Measurements from ENCODE around the gene ADAMTS15. TPM values are rescaled to one million over a fixed set of nuclear protein-coding genes. Genes with fewer than 3 reads are reported as not detected.

ADAMTS15 gene
- total RNA-seq, 1 donor from 2014 or later = 13.8 TPM

DNA sequence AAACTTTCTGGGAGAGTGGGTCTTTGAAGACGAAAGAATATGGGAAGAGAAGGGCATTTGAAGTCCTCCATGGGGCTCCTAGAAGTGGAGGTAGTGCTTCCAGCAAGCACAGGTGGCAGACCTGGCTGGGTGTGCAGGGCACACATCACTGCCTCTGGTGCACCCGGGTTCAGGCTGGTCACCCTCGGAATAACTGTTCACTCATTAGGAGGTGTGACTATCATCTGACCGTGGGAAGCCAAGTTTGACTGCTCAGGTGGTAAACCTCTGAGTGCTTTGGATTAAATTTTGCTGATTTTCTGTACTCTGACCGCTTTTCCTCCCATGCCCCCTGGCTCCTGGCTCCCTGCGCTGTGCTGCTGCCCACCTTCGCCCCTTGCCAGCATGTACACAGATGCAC lies 11.1 kb downstream of the ADAMTS15 start:
- Histone ChIP-seq H3K9me3 (ENCODE audit: insufficient read depth, low read depth, low read length) (no peaks in the 10 kb centered on the region), H3K4me2 (ENCODE audit: low read length) (no peak overlapping the region), H3K79me2 (ENCODE audit: insufficient read depth, low read length) (peaks cover 26% of the 10 kb centered on the region), H3K4me3 (ENCODE audit: insufficient read depth, low read depth, low read length) (no peak overlapping the region), H3K9ac (ENCODE audit: low read length) (no peak overlapping the region), H3K27me3 (ENCODE audit: insufficient read depth, low read length) (no peaks in the 10 kb centered on the region), H3K4me1 (ENCODE audit: insufficient read depth, low read length) (peaks cover 4% of the 10 kb centered on the region), H4K20me1 (ENCODE audit: insufficient read depth, low read length) (peaks cover 25% of the 10 kb centered on the region), H2AFZ (ENCODE audit: low read depth, low read length) (no peak overlapping the region), H3K27ac (ENCODE audit: low read depth, low read length) (no peak overlapping the region), H3K36me3 (ENCODE audit: insufficient read depth, low read length) (peaks cover 7% of the 10 kb centered on the region)
- Mint-ChIP-seq H3K27ac (ENCODE audit: unreplicated experiment) (no peak overlapping the region), H3K27me3 (ENCODE audit: low read depth, unreplicated experiment) (peaks cover 37% of the 10 kb centered on the region), H3K9me3 (ENCODE audit: unreplicated experiment) (peaks cover under 1% of the 10 kb centered on the region), H3K4me1 (ENCODE audit: low read depth, unreplicated experiment) (peaks cover 4% of the 10 kb centered on the region), H3K36me3 (ENCODE audit: low read depth, unreplicated experiment) (peaks cover 12% of the 10 kb centered on the region), H3K4me3 (ENCODE audit: unreplicated experiment) (no peak overlapping the region)
- DNase-seq (ENCODE audit: low read depth) = no peak
- no peak for FAIRE-seq
- TF ChIP-seq, protein P1, sequence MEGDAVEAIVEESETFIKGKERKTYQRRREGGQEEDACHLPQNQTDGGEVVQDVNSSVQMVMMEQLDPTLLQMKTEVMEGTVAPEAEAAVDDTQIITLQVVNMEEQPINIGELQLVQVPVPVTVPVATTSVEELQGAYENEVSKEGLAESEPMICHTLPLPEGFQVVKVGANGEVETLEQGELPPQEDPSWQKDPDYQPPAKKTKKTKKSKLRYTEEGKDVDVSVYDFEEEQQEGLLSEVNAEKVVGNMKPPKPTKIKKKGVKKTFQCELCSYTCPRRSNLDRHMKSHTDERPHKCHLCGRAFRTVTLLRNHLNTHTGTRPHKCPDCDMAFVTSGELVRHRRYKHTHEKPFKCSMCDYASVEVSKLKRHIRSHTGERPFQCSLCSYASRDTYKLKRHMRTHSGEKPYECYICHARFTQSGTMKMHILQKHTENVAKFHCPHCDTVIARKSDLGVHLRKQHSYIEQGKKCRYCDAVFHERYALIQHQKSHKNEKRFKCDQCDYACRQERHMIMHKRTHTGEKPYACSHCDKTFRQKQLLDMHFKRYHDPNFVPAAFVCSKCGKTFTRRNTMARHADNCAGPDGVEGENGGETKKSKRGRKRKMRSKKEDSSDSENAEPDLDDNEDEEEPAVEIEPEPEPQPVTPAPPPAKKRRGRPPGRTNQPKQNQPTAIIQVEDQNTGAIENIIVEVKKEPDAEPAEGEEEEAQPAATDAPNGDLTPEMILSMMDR (IDR thresholded peaks at IDR 0.05; ENCODE audit: insufficient read depth, low read depth, low read length) = no peak
- no peak for TF ChIP-seq EZH2 (IDR thresholded peaks at IDR 0.05; ENCODE audit: insufficient read depth, low read length)

DNA sequence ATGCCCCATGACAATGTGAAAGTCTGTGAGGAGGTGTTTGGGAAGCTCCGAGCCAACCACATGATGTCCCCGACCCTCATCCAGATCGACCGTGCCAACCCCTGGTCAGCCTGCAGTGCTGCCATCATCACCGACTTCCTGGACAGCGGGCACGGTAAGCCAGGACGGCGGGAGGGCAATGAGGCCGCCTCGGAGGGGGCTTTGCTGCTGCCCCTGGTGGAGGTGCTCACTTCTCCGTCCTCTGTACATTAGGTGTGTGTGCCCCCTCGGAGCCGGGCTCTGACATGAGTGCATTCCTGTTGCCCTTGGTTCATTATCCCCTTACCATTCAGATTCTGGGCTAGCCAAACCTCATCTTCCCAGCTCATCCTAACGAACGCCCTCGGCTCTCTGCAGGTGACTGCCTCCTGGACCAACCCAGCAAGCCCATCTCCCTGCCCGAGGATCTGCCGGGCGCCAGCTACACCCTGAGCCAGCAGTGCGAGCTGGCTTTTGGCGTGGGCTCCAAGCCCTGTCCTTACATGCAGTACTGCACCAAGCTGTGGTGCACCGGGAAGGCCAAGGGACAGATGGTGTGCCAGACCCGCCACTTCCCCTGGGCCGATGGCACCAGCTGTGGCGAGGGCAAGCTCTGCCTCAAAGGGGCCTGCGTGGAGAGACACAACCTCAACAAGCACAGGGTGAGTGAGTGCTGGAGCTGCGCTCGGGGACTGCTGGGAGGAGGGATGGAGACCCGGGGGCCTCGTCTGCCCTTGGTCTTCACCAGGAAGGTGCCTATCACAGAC lies 13.8 kb downstream of the ADAMTS15 start:
- Histone ChIP-seq H3K9ac (ENCODE audit: low read length) (no peak overlapping the region), H3K79me2 (ENCODE audit: insufficient read depth, low read length) (peaks cover 7% of the 10 kb centered on the region), H3K36me3 (ENCODE audit: insufficient read depth, low read length) (peaks cover 11% of the 10 kb centered on the region), H3K4me2 (ENCODE audit: low read length) (no peak overlapping the region), H3K4me3 (ENCODE audit: insufficient read depth, low read depth, low read length) (no peak overlapping the region), H2AFZ (ENCODE audit: low read depth, low read length) (no peak overlapping the region), H3K4me1 (ENCODE audit: insufficient read depth, low read length) (no peaks in the 10 kb centered on the region), H3K9me3 (ENCODE audit: insufficient read depth, low read depth, low read length) (no peaks in the 10 kb centered on the region), H3K27ac (ENCODE audit: low read depth, low read length) (no peak overlapping the region), H3K27me3 (ENCODE audit: insufficient read depth, low read length) (no peaks in the 10 kb centered on the region), H4K20me1 (ENCODE audit: insufficient read depth, low read length) (peaks cover 13% of the 10 kb centered on the region)
- no peak for DNase-seq (ENCODE audit: low read depth)
- H3K36me3 Mint-ChIP-seq (ENCODE audit: low read depth, unreplicated experiment) = peaks cover 12% of the 10 kb centered on the region
- no peak overlapping the region for H3K4me3 Mint-ChIP-seq (ENCODE audit: unreplicated experiment)
- no peak overlapping the region for H3K27ac Mint-ChIP-seq (ENCODE audit: unreplicated experiment)
- H3K27me3 Mint-ChIP-seq (ENCODE audit: low read depth, unreplicated experiment) = peaks cover 31% of the 10 kb centered on the region
- no peak for TF ChIP-seq EZH2 (IDR thresholded peaks at IDR 0.05; ENCODE audit: insufficient read depth, low read length)
- TF ChIP-seq, protein P1 (IDR thresholded peaks at IDR 0.05; ENCODE audit: insufficient read depth, low read depth, low read length) = no peak
- no peaks in the 10 kb centered on the region for H3K9me3 Mint-ChIP-seq (ENCODE audit: unreplicated experiment)
- FAIRE-seq = no peak
- H3K4me1 Mint-ChIP-seq (ENCODE audit: low read depth, unreplicated experiment) = no peaks in the 10 kb centered on the region

DNA sequence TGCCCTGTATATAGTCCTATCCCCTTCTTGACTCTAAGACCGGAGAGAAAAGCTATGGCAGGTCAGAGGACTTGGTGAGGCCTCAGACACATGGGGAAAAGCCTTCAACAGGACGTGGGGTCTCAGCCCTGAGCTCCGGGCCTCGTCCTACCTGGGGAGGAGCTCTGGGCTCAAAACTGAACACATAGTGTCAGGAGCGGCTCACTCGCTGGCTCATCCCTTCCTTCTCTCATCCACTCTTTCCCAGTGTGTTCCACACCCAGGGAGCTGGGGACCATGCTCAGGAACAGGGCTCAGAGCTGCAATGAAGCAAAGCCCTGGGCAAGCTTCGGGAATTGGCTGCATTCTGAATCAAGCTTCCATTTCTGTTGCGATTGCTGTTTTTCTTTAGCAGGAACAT lies 14.5 kb downstream of the ADAMTS15 start:
- no peak overlapping the region for H3K4me2 ChIP-seq (ENCODE audit: low read length)
- H3K36me3 ChIP-seq (ENCODE audit: insufficient read depth, low read length) = peaks cover 11% of the 10 kb centered on the region
- H3K27ac Mint-ChIP-seq (ENCODE audit: unreplicated experiment) = no peak overlapping the region

More for the DNA sequence above, 14.5 kb downstream of the ADAMTS15 start:
- H3K9ac ChIP-seq (ENCODE audit: low read length) = no peak overlapping the region
- no peak overlapping the region for H3K27ac ChIP-seq (ENCODE audit: low read depth, low read length)
- Mint-ChIP-seq H3K4me3 (ENCODE audit: unreplicated experiment) (no peak overlapping the region), H3K4me1 (ENCODE audit: low read depth, unreplicated experiment) (no peaks in the 10 kb centered on the region), H3K36me3 (ENCODE audit: low read depth, unreplicated experiment) (peaks cover 12% of the 10 kb centered on the region), H3K27me3 (ENCODE audit: low read depth, unreplicated experiment) (peaks cover 28% of the 10 kb centered on the region), H3K9me3 (ENCODE audit: unreplicated experiment) (no peaks in the 10 kb centered on the region)
- FAIRE-seq (no peak), DNase-seq (ENCODE audit: low read depth) (no peak)
- no peak overlapping the region for H2AFZ ChIP-seq (ENCODE audit: low read depth, low read length)
- H3K4me3 ChIP-seq (ENCODE audit: insufficient read depth, low read depth, low read length) = no peak overlapping the region
- peaks cover 7% of the 10 kb centered on the region for H3K79me2 ChIP-seq (ENCODE audit: insufficient read depth, low read length)
- H3K27me3 ChIP-seq (ENCODE audit: insufficient read depth, low read length) = no peaks in the 10 kb centered on the region
- no peaks in the 10 kb centered on the region for H3K4me1 ChIP-seq (ENCODE audit: insufficient read depth, low read length)
- TF ChIP-seq, protein P1 (IDR thresholded peaks at IDR 0.05; ENCODE audit: insufficient read depth, low read depth, low read length) = no peak
- TF ChIP-seq EZH2 (IDR thresholded peaks at IDR 0.05; ENCODE audit: insufficient read depth, low read length) = no peak
- no peaks in the 10 kb centered on the region for H3K9me3 ChIP-seq (ENCODE audit: insufficient read depth, low read depth, low read length)
- peaks cover 13% of the 10 kb centered on the region for H4K20me1 ChIP-seq (ENCODE audit: insufficient read depth, low read length)
